Fibroblast of mammary gland (primary cell): ENCODE results near the gene KCNK4.

Source experiments
- DNase-seq: peaks from one replicate; pipeline ENCODE4 v3.0.0-alpha.2; 2010; ENCODE audit warnings: low read depth
- H3K4me3 ChIP-seq: 2 replicates; pipeline ENCODE4 v1.5.1; 2011; ENCODE audit warnings: low read depth, mild to moderate bottlenecking, low read length, moderate library complexity; ENCODE audit not compliant: control insufficient read depth
- TF ChIP-seq, protein P1 (sequence below): conservative IDR thresholded peaks from 2 replicates; pipeline ENCODE4 v1.5.1; 2011; ENCODE audit warnings: low read depth, low read length, inconsistent platforms; ENCODE audit not compliant: control insufficient read depth, insufficient read depth

KCNK4 gene

DNA sequence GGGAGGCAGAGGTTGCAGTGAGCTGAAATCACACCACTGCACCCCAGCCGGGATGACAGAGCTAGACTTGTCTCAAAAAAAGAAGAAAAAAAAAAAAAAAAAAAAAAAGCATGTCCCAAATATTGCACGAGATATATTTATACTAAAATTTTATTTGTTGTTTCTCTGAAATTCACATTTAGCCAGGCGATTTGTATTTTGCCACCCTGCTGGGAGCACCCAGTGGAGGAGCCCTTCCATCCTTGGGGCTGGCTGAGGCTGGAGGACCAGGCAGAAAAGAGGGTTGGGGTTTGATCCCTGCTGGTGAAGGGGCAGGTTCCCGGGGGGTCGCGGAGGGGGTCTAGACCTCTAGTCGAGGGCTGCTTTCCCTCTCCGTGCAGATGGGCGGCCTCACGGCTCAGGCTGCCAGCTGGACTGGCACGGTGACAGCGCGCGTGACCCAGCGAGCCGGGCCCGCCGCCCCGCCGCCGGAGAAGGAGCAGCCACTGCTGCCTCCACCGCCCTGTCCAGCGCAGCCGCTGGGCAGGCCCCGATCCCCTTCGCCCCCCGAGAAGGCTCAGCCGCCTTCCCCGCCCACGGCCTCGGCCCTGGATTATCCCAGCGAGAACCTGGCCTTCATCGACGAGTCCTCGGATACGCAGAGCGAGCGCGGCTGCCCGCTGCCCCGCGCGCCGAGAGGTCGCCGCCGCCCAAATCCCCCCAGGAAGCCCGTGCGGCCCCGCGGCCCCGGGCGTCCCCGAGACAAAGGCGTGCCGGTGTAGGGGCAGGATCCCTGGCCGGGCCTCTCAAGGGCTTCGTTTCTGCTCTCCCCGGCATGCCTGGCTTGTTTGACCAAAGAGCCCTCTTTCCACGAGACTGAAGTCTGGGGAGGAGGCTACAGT lies 8.1 kb downstream of the KCNK4 start:
- TF ChIP-seq, protein P1, sequence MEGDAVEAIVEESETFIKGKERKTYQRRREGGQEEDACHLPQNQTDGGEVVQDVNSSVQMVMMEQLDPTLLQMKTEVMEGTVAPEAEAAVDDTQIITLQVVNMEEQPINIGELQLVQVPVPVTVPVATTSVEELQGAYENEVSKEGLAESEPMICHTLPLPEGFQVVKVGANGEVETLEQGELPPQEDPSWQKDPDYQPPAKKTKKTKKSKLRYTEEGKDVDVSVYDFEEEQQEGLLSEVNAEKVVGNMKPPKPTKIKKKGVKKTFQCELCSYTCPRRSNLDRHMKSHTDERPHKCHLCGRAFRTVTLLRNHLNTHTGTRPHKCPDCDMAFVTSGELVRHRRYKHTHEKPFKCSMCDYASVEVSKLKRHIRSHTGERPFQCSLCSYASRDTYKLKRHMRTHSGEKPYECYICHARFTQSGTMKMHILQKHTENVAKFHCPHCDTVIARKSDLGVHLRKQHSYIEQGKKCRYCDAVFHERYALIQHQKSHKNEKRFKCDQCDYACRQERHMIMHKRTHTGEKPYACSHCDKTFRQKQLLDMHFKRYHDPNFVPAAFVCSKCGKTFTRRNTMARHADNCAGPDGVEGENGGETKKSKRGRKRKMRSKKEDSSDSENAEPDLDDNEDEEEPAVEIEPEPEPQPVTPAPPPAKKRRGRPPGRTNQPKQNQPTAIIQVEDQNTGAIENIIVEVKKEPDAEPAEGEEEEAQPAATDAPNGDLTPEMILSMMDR = no peak
- peak overlapping the region; percentile 12 for H3K4me3 ChIP-seq
- DNase-seq = no peak

- peak within 1 kb of the TSS; percentile 21 for H3K4me3 ChIP-seq
- DNase-seq = no peak
- TF ChIP-seq, protein P1 = no peak
These were observed 8.9 kb downstream of the KCNK4 start, which contains the start of gene CATSPERZ for GRCh38 chr11:64299847-64300648. Gene CATSPERZ (plus strand): TSS chr11:64300358. CDS start chr11:64300411, 53 bp downstream.

DNA sequence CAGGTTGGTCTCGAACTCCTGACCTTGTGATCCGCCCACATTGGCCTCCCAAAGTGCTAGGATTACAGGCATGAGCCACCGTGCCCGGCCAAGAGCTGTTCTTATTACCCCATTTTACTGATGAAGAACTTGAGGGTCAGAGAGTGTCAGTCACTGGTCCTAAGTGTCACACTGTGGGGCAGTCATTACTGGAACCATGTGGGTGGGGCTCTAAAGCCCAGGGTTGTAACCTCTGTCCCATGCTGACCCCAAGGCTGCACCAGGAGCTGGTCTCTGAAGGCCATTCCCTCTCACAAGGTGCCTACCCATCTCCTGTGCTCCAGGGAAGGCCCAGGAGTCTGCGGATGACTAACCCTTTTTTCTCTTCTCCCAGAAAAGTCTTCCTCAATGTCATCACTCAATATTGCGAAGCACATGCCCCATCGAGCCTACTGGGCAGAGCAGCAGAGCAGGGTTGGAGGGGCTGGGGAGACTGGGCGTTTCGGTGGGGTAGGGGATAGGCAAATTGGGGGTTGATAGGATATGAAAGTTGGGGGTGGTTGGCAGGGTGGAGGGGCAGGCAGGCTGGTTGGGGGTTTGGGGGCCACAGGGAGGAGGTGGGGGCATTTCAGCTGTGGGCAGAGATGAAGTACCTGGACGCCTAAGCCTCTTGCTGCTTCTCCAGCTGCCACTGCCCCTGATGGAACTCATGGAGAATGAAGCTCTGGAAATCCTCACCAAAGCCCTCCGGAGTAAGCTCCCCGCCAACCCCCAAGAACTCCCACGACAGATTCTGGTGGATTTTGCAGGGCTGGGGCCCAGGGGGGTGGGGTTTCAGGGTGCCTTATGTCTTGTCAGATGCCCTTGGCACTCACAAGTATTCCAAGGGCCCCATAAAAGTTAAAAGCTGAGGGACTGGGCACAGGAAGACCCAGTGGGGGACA lies 12.3 kb downstream of the KCNK4 start:
- H3K4me3 ChIP-seq = no peak overlapping the region
- DNase-seq = no peak
- TF ChIP-seq, protein P1 = no peak

GRCh38 chr11:64304032-64304315 lies 12.9 kb downstream of the KCNK4 start:
- no peak for DNase-seq
- H3K4me3 ChIP-seq = peak overlapping the region; percentile 59
- TF ChIP-seq, protein P1 = no peak

GRCh38 chr11:64304316-64305072 lies 13.4 kb downstream of the KCNK4 start:
- peak; percentile 89 for DNase-seq
- peak overlapping the region; percentile 59 for H3K4me3 ChIP-seq
- TF ChIP-seq, protein P1 = peak; percentile 86
